Measurements from ENCODE around the gene CELSR1. TPM values are rescaled to one million over a fixed set of nuclear protein-coding genes. Genes with fewer than 3 reads are reported as not detected.

Gene CELSR1
- total and polyA plus RNA-seq, 2 of the 13 experiments (the other 11 are each of a cell fraction or from before 2014, with no cell fraction given), result 0.78 to 1.8 TPM

- FAIRE-seq (no peak), DNase-seq (ENCODE audit: low spot score) (no peak), ATAC-seq (peak; percentile 56)
- H3K9ac ChIP-seq (ENCODE audit: insufficient read depth, low read depth, low read length), result no peak overlapping the region
- in situ Hi-C loops (cut with HindIII; ENCODE audit: extremely low pct_ligation_motif_present, low pct_unique_long_range_greater_than_20kb), result no loop called here
- TF ChIP-seq ZUFSP (CRISPR knock-in tag; IDR thresholded peaks at IDR 0.05; ENCODE audit: borderline replicate concordance) (no peak), ZNF772 (CRISPR knock-in tag; IDR thresholded peaks at IDR 0.05) (no peak), SRSF1 (optimal IDR thresholded peaks at IDR 0.05; ENCODE audit: low read depth, low read length) (no peak), NFATC3 (CRISPR knock-in tag; IDR thresholded peaks at IDR 0.05) (no peak), ZBTB46 (CRISPR knock-in tag; IDR thresholded peaks at IDR 0.05; ENCODE audit: borderline replicate concordance) (no peak), PRPF4 (IDR thresholded peaks at IDR 0.05; ENCODE audit: low read depth, low read length, poor library complexity, severe bottlenecking) (no peak), ZNF564 (CRISPR knock-in tag; IDR thresholded peaks at IDR 0.05) (no peak), CERS6 (CRISPR knock-in tag; IDR thresholded peaks at IDR 0.05) (no peak), YEATS2 (CRISPR knock-in tag; IDR thresholded peaks at IDR 0.05; ENCODE audit: borderline replicate concordance) (no peak), HNF4A (CRISPR knock-in tag; IDR thresholded peaks at IDR 0.05) (no peak), CAMTA2 (CRISPR knock-in tag; IDR thresholded peaks at IDR 0.05; ENCODE audit: borderline replicate concordance) (no peak), U2AF1 (optimal IDR thresholded peaks at IDR 0.05; ENCODE audit: low read depth, low read length) (no peak), ZNF747 (CRISPR knock-in tag; IDR thresholded peaks at IDR 0.05; ENCODE audit: borderline replicate concordance) (no peak), ZNF281 (CRISPR knock-in tag; IDR thresholded peaks at IDR 0.05; ENCODE audit: borderline replicate concordance) (no peak), ZNF639 (CRISPR knock-in tag; conservative IDR thresholded peaks at IDR 0.05) (no peak), ATRX (CRISPR knock-in tag; IDR thresholded peaks at IDR 0.05; ENCODE audit: borderline replicate concordance) (no peak), RBFOX2 (IDR thresholded peaks at IDR 0.05; ENCODE audit: low read depth, low read length) (no peak)
- peaks cover 3 to 39% of the 10 kb centered on the region in 2 experiments; a peak in 4 of 5 replicates for H3K27me3 ChIP-seq (ENCODE audit: control insufficient read depth in 1 of 2, insufficient read depth in 2 of 2, low read length in 2 of 2)
- no TSS peak for BruUV-seq (replicated peaks)
- ChIA-PET POLR2A (no interaction called here), CTCF (ENCODE audit: low intra/inter-chr PET ratio, low total read pairs) (no interaction called here)
- intact Hi-C loops (cut with micrococcal nuclease; ENCODE audit: unreplicated experiment), result no loop called here
- no peak overlapping the region for H3K27ac ChIP-seq (ENCODE audit: extremely low read length, insufficient read depth, low read length)
- no peak overlapping the region for H3K4me2 ChIP-seq (ENCODE audit: low read depth, low read length)
- 4% methylated on average over 7 of the region's 8 CpGs for WGBS (ENCODE audit: low lambda C conversion rate)
- no peak overlapping the region for H3K4me3 ChIP-seq (replicated peaks in 1 of 3; ENCODE audit: insufficient read depth in 1 of 3, low read depth in 2 of 3, low read length in 3 of 3)
- H3K9me3 ChIP-seq (ENCODE audit: low read length), result no peaks in the 10 kb centered on the region
- no peaks in the 10 kb centered on the region for H4K20me1 ChIP-seq (ENCODE audit: insufficient read depth, low read length)
- no peaks in the 10 kb centered on the region for H3K79me2 ChIP-seq (ENCODE audit: insufficient read depth, low read length)
- no peaks in the 10 kb centered on the region for H3K36me3 ChIP-seq (replicated peaks in 1 of 2; ENCODE audit: control insufficient read depth in 1 of 2, insufficient read depth in 2 of 2, low read length in 2 of 2)
- H3K4me1 ChIP-seq (ENCODE audit: insufficient read depth, low read length), result peaks cover 24% of the 10 kb centered on the region
- no peak overlapping the region for H2AFZ ChIP-seq (ENCODE audit: low read length)
Measured at GRCh38 chr22:46522797-46523196, 14.6 kb downstream of the CELSR1 start.
